HCT116 (cell line): Measurements from ENCODE around the gene CENATAC. TPM values are rescaled to one million over a fixed set of nuclear protein-coding genes. Genes with fewer than 3 reads are reported as not detected.

ENCODE experiments used
- ATAC-seq: fragments of 200-7000 bp; cut with Tn5 transposase; 2 replicates; pipeline ENCODE4 v1.9.1; 2020; ENCODE audit warnings: mild to moderate bottlenecking, moderate library complexity
- BruUV-seq: library from RNA; stranded (reverse); fragments of 400-500 nt; replicated peaks from 2 replicates; lab custom pipeline; 2021; lab: Mats Ljungman, UMichigan
- CTCF ChIA-PET: fragments of 300-600 bp; sonication (Branson Sonifier 250); formaldehyde crosslinking; loops from one replicate; lab custom pipeline; 2021; ENCODE audit warnings: antibody characterized with exemption; lab: Charles Lee
- POLR2A ChIA-PET: fragments of 300-600, 350-600 bp; sonication (Branson Sonifier 250); formaldehyde crosslinking; loops from one replicate; lab custom pipeline; 2021; ENCODE audit warnings: antibody characterized with exemption; lab: Charles Lee
- RAD21 ChIA-PET, 2 experiments: fragments of 300-600 bp; sonication (Branson Sonifier 250); formaldehyde crosslinking; loops; one replicate each; lab custom pipeline; 2023; ENCODE audit warnings: low total read pairs in 2 of 2; ENCODE audit not compliant: uncharacterized antibody in 2 of 2, unreplicated experiment in 2 of 2, low non-redundant PET in 1 of 2; lab: Charles Lee
- DNase-seq: peaks from one replicate; pipeline ENCODE4 v3.0.0-alpha.2; 2010; ENCODE audit warnings: low read depth, low spot score
- H2AFZ ChIP-seq: fragments of 200-600 bp; shearing (Covaris generic), sonication (generic); 2 replicates; pipeline ENCODE4 v1.6.1; 2017; ENCODE audit warnings: low read depth, mixed run types, mixed read lengths, antibody characterized with exemption, low read length; ENCODE audit not compliant: poor library complexity, severe bottlenecking
- H3K27ac ChIP-seq: 2 replicates; pipeline ENCODE4 v1.5.1; 2012; ENCODE audit warnings: low read depth, low read length
- H3K27me3 ChIP-seq: fragments of 200-600 bp; sonication (generic); 2 replicates; pipeline ENCODE4 v1.6.1; 2016; ENCODE audit warnings: mixed run types, low read length, mixed read lengths; ENCODE audit not compliant: insufficient read depth
- H3K36me3 ChIP-seq, 2 experiments: fragments of 200-500 bp in 1 of 2; fragments of 200-600 bp in 1 of 2; sonication (Bioruptor generic) in 1 of 2; sonication (generic) in 1 of 2; 2 replicates each; pipeline versions ENCODE4 v1.5.1 to v1.6.1; 2014 to 2016; ENCODE audit warnings: low read length in 2 of 2, inconsistent platforms in 1 of 2, mixed read lengths in 1 of 2, mixed run types in 1 of 2; ENCODE audit not compliant: insufficient read depth in 2 of 2, control insufficient read depth in 1 of 2
- H3K4me1 ChIP-seq, 2 experiments: fragments of 200-600 bp in 1 of 2; sonication (generic) in 1 of 2; 2 replicates each; pipeline versions ENCODE4 v1.5.1 to v1.6.1; 2012 to 2017; ENCODE audit warnings: low read length in 2 of 2, inconsistent platforms in 1 of 2, mild to moderate bottlenecking in 1 of 2, mixed read lengths in 1 of 2, mixed run types in 1 of 2, moderate library complexity in 1 of 2; ENCODE audit not compliant: insufficient read depth in 2 of 2, control insufficient read depth in 1 of 2
- H3K4me2 ChIP-seq: fragments of 200-600 bp; sonication (generic); 2 replicates; pipeline ENCODE4 v1.6.1; 2017; ENCODE audit warnings: mixed run types, low read length, mixed read lengths
- H3K4me3 ChIP-seq, 2 experiments: fragments of 200-600 bp in 1 of 2; sonication (generic) in 1 of 2; replicated peaks in 1 of 2; 2 replicates each; pipeline ENCODE4 v1.5.1; 2011 to 2016; ENCODE audit warnings: low read length in 2 of 2, control low read depth in 1 of 2, low read depth in 1 of 2, mild to moderate bottlenecking in 1 of 2, mixed read lengths in 1 of 2, mixed run types in 1 of 2
- H3K79me2 ChIP-seq: fragments of 200-600 bp; sonication (generic); 2 replicates; pipeline ENCODE4 v1.6.1; 2017; ENCODE audit warnings: mild to moderate bottlenecking, mixed run types, low read length, moderate library complexity, mixed read lengths; ENCODE audit not compliant: insufficient read depth
- H3K9ac ChIP-seq: fragments of 200-600 bp; sonication (generic); 2 replicates; pipeline ENCODE4 v1.6.1; 2016; ENCODE audit warnings: low read length, mixed read lengths
- H3K9me2 ChIP-seq: fragments of 200-600 bp; sonication (generic), shearing (Covaris generic); 2 replicates; pipeline ENCODE4 v1.6.1; 2017; ENCODE audit warnings: mixed run types, mild to moderate bottlenecking, moderate library complexity; ENCODE audit not compliant: insufficient read depth
- H3K9me3 ChIP-seq, 2 experiments: fragments of 200-500 bp in 1 of 2; fragments of 200-600 bp in 1 of 2; sonication (Bioruptor generic) in 1 of 2; sonication (generic) in 1 of 2; 2 replicates each; pipeline ENCODE4 v1.6.1; 2014 to 2017; ENCODE audit warnings: low read length in 2 of 2, mixed read lengths in 2 of 2, inconsistent platforms in 1 of 2, low read depth in 1 of 2, mild to moderate bottlenecking in 1 of 2, mixed run types in 1 of 2, moderate library complexity in 1 of 2; ENCODE audit not compliant: control insufficient read depth in 1 of 2, insufficient read depth in 1 of 2
- H4K20me1 ChIP-seq: fragments of 200-600 bp; sonication (generic), shearing (Covaris generic); 2 replicates; pipeline ENCODE4 v1.6.1; 2017; ENCODE audit warnings: mixed run types, mild to moderate bottlenecking, moderate library complexity; ENCODE audit not compliant: insufficient read depth
- CBX3 ChIP-seq: IDR thresholded peaks from 2 replicates; pipeline ENCODE4 v1.6.1; 2012; ENCODE audit warnings: low read depth
- EGR1 ChIP-seq: IDR thresholded peaks from 2 replicates; pipeline ENCODE4 v1.6.1; 2012; ENCODE audit warnings: low read depth
- EZH2 ChIP-seq: fragments of 200-600 bp; sonication (generic); IDR thresholded peaks from 2 replicates; pipeline ENCODE4 v1.6.1; 2017; ENCODE audit warnings: antibody characterized with exemption, mixed run types
- EZH2phosphoT487 ChIP-seq: fragments of 200-600 bp; IDR thresholded peaks from 2 replicates; pipeline ENCODE4 v1.6.1; 2018; ENCODE audit warnings: antibody characterized with exemption, borderline replicate concordance
- POLR2A ChIP-seq: IDR thresholded peaks from 2 replicates; pipeline ENCODE4 v1.7.0; 2011; ENCODE audit warnings: borderline replicate concordance; ENCODE audit not compliant: insufficient read depth, insufficient read length; ENCODE audit errors: extremely low read depth
- TCF7L2 ChIP-seq: IDR thresholded peaks from 2 replicates; pipeline ENCODE4 v1.7.0; 2011; ENCODE audit warnings: borderline replicate concordance, inconsistent platforms; ENCODE audit not compliant: insufficient read depth, insufficient read length; ENCODE audit errors: extremely low read depth
- ZFX ChIP-seq: fragments of 450-650 bp; IDR thresholded peaks from 2 replicates; pipeline ENCODE4 v1.6.1; 2017
- intact Hi-C: fragments of 100-400 bp; cut with micrococcal nuclease; formaldehyde crosslinking; loops from 2 replicates; pipeline ENCODE4 v1.10.0; 2022
- total RNA-seq: library from RNA; stranded (reverse); gene quantifications from one replicate; pipeline ENCODE4 v1.2.1, GENCODE V29; 2021; ENCODE audit not compliant: unreplicated experiment
- TF ChIP-seq, protein P1 (sequence below): IDR thresholded peaks from 2 replicates; pipeline ENCODE4 v1.6.1; 2011; ENCODE audit warnings: mild to moderate bottlenecking, low read length, moderate library complexity; ENCODE audit not compliant: insufficient replicate concordance; ENCODE audit errors: extremely low read depth
- TF ChIP-seq, protein P2 (sequence below): IDR thresholded peaks from 2 replicates; pipeline ENCODE4 v1.6.1; 2012

The CENATAC gene
- total RNA-seq, 1 experiment from 2014 or later, result 28.9 TPM

DNA sequence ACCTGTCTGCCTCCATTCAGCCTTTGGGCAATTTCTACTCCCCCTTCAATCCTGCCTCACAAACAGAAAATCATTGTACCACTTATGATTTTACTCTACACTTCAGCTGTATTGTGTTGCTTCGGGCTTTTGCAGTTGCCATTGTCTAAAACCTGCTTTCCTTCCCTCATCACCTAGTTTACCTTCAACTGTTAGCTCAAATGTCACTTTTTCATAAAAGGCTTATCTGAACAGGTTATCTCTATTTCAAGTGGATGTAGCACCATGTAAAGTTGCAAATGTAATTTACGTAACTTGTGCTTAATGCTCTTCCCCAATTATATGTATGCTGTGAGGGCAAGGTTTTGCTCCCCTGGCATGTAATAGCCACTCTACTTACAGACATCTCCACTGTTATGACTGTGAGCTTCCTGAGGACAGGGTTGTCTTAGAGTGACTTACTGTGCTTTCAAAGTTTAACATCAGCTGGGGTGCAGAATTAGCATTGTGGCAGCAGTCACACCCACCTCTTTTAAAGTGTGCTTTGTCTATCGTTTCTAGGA lies 14.8 kb downstream of the CENATAC start:
- ChIA-PET CTCF (no interaction called here), RAD21 (no interaction called here), POLR2A (no interaction called here)
- no TSS peak for BruUV-seq
- DNase-seq (no peak), ATAC-seq (no peak)
- Histone ChIP-seq H2AFZ (no peak overlapping the region), H3K4me2 (no peak overlapping the region), H3K27ac (peak overlapping the region; percentile 25; the same call in 1 of the 2 replicates), H3K9me2 (no peaks in the 10 kb centered on the region), H4K20me1 (no peaks in the 10 kb centered on the region), H3K79me2 (peaks cover 32% of the 10 kb centered on the region), H3K36me3 (peaks cover 35 to 62% of the 10 kb centered on the region in 2 experiments), H3K4me3 (no peak overlapping the region), H3K4me1 (peaks cover 10 to 18% of the 10 kb centered on the region in 2 experiments; a peak in 3 of 4 replicates), H3K9ac (no peak overlapping the region), H3K27me3 (no peaks in the 10 kb centered on the region), H3K9me3 (no peaks in the 10 kb centered on the region)
- intact Hi-C loops, result no loop called here
- no peak for TF ChIP-seq TCF7L2
- no peak for TF ChIP-seq ZFX
- TF ChIP-seq EGR1, result no peak
- TF ChIP-seq CBX3, result no peak
- TF ChIP-seq EZH2, result no peak
- no peak for TF ChIP-seq EZH2phosphoT487
- no peak for TF ChIP-seq POLR2A
- TF ChIP-seq, protein P1, sequence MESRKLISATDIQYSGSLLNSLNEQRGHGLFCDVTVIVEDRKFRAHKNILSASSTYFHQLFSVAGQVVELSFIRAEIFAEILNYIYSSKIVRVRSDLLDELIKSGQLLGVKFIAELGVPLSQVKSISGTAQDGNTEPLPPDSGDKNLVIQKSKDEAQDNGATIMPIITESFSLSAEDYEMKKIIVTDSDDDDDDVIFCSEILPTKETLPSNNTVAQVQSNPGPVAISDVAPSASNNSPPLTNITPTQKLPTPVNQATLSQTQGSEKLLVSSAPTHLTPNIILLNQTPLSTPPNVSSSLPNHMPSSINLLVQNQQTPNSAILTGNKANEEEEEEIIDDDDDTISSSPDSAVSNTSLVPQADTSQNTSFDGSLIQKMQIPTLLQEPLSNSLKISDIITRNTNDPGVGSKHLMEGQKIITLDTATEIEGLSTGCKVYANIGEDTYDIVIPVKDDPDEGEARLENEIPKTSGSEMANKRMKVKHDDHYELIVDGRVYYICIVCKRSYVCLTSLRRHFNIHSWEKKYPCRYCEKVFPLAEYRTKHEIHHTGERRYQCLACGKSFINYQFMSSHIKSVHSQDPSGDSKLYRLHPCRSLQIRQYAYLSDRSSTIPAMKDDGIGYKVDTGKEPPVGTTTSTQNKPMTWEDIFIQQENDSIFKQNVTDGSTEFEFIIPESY, result no peak
- TF ChIP-seq, protein P2, sequence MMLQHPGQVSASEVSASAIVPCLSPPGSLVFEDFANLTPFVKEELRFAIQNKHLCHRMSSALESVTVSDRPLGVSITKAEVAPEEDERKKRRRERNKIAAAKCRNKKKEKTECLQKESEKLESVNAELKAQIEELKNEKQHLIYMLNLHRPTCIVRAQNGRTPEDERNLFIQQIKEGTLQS, result no peak
- TF ChIP-seq, all 23 proteins: peak for 0
